ENCODE measurements around the gene LDLRAD3. TPM values are rescaled to one million over a fixed set of nuclear protein-coding genes. Genes with fewer than 3 reads are reported as not detected.
A peak's percentile ranks its signal among the peaks of the same experiment; 100 is the strongest.

LDLRAD3 gene
- total and polyA plus RNA-seq, 11 donors: 1.1 to 7.7 (median 2.6) TPM

DNA sequence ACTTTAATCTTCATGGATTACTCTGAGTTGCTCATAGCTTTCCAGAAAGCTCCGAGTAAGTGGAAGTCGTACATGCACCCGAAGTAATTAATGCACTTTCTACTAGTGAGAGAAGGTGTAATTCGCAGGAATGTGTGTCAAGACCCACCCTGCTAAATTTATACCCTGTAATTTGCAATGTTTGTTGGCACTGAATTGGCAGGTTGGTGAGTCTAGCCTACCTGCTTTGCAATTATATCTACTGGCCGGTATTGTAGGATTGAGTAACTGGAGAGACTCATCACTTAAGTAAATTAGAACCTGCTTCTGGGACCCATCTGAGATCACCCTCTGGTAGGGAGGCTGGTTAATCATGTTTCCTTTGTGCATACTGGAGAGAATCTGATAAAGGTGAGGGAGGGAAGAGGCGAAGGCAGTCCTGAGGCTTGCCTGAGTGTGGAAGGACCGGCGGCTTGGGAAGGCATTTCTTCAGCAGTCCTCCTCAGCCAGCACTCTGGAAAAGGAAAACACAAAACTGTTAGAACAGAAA lies 63.3 kb downstream of the LDLRAD3 start:
- Histone ChIP-seq H3K27ac (no peak overlapping the region), H3K27me3 (no peaks in the 10 kb centered on the region), H3K4me3 (no peak overlapping the region), H3K9me3 (no peaks in the 10 kb centered on the region), H3K4me1 (peaks cover 0 to 35% (median 18%) of the 10 kb centered on the region in 12 donors), H3K36me3 (no peaks in the 10 kb centered on the region)
- no peak for TF ChIP-seq POLR2A (IDR thresholded peaks at IDR 0.05)
- TF ChIP-seq, protein P1, sequence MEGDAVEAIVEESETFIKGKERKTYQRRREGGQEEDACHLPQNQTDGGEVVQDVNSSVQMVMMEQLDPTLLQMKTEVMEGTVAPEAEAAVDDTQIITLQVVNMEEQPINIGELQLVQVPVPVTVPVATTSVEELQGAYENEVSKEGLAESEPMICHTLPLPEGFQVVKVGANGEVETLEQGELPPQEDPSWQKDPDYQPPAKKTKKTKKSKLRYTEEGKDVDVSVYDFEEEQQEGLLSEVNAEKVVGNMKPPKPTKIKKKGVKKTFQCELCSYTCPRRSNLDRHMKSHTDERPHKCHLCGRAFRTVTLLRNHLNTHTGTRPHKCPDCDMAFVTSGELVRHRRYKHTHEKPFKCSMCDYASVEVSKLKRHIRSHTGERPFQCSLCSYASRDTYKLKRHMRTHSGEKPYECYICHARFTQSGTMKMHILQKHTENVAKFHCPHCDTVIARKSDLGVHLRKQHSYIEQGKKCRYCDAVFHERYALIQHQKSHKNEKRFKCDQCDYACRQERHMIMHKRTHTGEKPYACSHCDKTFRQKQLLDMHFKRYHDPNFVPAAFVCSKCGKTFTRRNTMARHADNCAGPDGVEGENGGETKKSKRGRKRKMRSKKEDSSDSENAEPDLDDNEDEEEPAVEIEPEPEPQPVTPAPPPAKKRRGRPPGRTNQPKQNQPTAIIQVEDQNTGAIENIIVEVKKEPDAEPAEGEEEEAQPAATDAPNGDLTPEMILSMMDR (IDR thresholded peaks at IDR 0.05): no peak
- DNase-seq (no peak), ATAC-seq (no peak)
- intact Hi-C loops (cut with DNase I): no loop called here
- 94 to 98% (median 96%) methylated on average over 8 of the region's 8 CpGs for WGBS, 4 donors

DNA sequence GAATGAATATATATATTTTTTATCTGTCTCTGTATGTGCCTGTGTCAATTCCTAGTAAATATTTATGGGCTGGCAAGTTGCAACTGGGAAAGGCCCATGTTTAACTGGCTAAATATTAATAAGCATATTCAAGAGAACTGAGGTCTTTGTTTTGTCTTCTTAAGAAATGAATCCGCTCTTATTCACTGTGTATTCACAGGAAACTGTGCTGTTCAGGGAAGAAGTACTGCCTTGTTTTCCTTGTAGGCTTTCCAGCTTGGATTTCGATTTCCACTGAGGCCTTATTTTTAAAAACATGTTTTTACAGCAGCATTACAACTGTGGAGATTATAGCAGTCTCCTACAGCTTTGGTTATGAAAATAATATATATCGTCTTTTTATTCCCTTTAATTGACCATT lies 64.7 kb downstream of the LDLRAD3 start:
- 57 to 61% (median 60%) methylated on average over 3 of the region's 3 CpGs for WGBS, 4 donors
- TF ChIP-seq, protein P1 (IDR thresholded peaks at IDR 0.05): no peak
- no peak for TF ChIP-seq POLR2A (IDR thresholded peaks at IDR 0.05)
- H3K9me3 ChIP-seq: no peaks in the 10 kb centered on the region
- peaks cover 0 to 38% (median 18%) of the 10 kb centered on the region in 12 donors for H3K4me1 ChIP-seq
- H3K4me3 ChIP-seq: no peak overlapping the region
- H3K27ac ChIP-seq: peak overlapping the region in 10 of 12 donors; percentile 24 to 79 (median 61)
- H3K36me3 ChIP-seq: no peaks in the 10 kb centered on the region
- intact Hi-C loops (cut with DNase I): no loop called here
- ATAC-seq: peak in 2 of 4 donors; percentile 56 to 61
- H3K27me3 ChIP-seq: no peaks in the 10 kb centered on the region
- no peak for DNase-seq

DNA sequence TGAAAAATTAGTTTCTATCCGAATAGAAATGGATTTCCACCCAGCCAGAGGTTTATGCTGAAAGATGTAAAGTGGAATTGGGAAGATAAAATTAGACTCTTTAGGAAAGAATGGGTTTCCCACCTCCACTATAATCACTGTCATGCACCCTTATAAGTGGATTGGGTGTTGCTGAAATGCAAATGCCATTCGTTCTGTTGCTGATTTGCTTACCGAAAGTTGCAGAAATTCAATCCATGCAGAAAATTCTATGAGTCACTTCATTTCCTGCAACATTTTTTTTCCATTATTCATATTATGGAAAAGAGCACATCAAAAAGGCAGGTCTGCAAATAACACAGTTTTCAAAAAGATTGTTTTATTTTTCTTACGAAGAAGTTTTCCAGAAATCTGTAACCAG lies 65.6 kb downstream of the LDLRAD3 start:
- Histone ChIP-seq H3K27ac (peak overlapping the region in 8 of 12 donors; percentile 26 to 79 (median 64)), H3K27me3 (no peaks in the 10 kb centered on the region), H3K36me3 (no peaks in the 10 kb centered on the region), H3K4me1 (peaks cover 0 to 42% (median 18%) of the 10 kb centered on the region in 12 donors), H3K4me3 (no peak overlapping the region), H3K9me3 (no peaks in the 10 kb centered on the region)
- intact Hi-C loops (cut with DNase I): no loop called here
- 56 to 71% (median 57%) methylated on average over 4 of the region's 4 CpGs for whole genome bisulfite sequencing, 4 donors
- TF ChIP-seq, protein P1 (IDR thresholded peaks at IDR 0.05): no peak
- no peak for TF ChIP-seq POLR2A (IDR thresholded peaks at IDR 0.05)
- ATAC-seq (no peak), DNase-seq (no peak)

DNA sequence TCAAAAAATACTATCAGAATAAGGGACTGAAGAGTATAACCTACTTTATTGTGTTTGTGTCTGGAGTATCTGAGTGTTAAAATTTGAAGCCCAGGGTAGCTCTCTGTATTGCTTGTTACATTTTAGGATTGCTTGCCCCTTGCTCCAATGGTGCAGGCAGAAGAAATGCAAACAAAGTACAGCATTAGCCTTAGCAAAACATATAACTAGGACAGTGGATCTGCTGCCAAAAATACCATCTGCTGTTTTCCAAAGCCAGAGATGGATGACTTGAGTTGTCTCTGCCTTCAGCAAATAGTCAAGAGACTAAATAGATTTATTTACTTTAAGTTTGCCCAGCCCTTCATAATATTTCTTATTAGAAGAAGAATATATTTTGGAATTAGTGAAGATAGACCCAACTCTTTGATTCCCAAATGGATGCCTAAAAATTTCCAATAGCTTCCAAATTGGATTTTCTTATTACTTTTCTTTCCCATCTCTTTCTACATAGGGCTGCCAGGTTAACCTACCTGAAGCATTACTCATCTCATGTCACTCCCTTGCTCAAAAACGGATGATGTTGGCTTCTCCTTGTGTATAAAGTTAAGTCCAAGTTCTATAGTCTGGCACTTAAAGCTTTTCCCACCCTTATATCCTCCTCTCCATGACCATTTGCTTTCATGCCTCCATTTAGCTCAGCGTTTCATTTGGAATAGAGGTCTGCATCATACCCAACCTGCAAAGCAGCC lies 66.3 kb downstream of the LDLRAD3 start:
- H3K36me3 ChIP-seq: no peaks in the 10 kb centered on the region
- no peak overlapping the region for H3K4me3 ChIP-seq
- intact Hi-C loops (cut with DNase I): no loop called here
- peak overlapping the region in 6 of 12 donors; percentile 19 to 67 (median 56) for H3K27ac ChIP-seq
- no peak for ATAC-seq
- WGBS, 4 donors: 76 to 89% (median 84%) methylated on average over 2 of the region's 2 CpGs
- no peak for DNase-seq
- H3K27me3 ChIP-seq: no peaks in the 10 kb centered on the region
- TF ChIP-seq, protein P1 (IDR thresholded peaks at IDR 0.05): no peak
- TF ChIP-seq POLR2A (IDR thresholded peaks at IDR 0.05): no peak
- peaks cover 0 to 47% (median 19%) of the 10 kb centered on the region in 12 donors for H3K4me1 ChIP-seq
- H3K9me3 ChIP-seq: no peaks in the 10 kb centered on the region
